PC-3 (cell line): ENCODE measurements around the gene AICDA. TPM values are rescaled to one million over a fixed set of nuclear protein-coding genes. Genes with fewer than 3 reads are reported as not detected.

Experiments
- ATAC-seq: fragments of 200-7000 bp; cut with Tn5 transposase; 2 replicates; pipeline ENCODE4 v1.9.1; 2020; ENCODE audit warnings: mild to moderate bottlenecking, moderate library complexity
- BruUV-seq: library from RNA; stranded (reverse); fragments of 400-500 nt; replicated peaks from 2 replicates; lab custom pipeline; 2021; lab: Mats Ljungman, UMichigan
- CTCF ChIA-PET: fragments of 300-600 bp; sonication (Branson Sonifier 250); formaldehyde crosslinking; loops from one replicate; lab custom pipeline; 2022; ENCODE audit warnings: antibody characterized with exemption; lab: Charles Lee
- POLR2A ChIA-PET: fragments of 300-600 bp; sonication (Branson Sonifier 250); formaldehyde crosslinking; loops from one replicate; lab custom pipeline; 2022; ENCODE audit warnings: antibody characterized with exemption; ENCODE audit not compliant: unreplicated experiment; lab: Charles Lee
- DNase-seq: peaks from one replicate; pipeline ENCODE4 v3.0.0-alpha.2; 2015
- H2AFZ ChIP-seq: fragments of 300-600 bp; sonication (generic); 2 replicates; pipeline ENCODE4 v1.6.0; 2016; ENCODE audit warnings: antibody characterized with exemption, low read length
- H3F3A ChIP-seq: fragments of 300-600 bp; sonication (generic); one replicate; pipeline ENCODE4 v1.6.0; 2017; ENCODE audit warnings: antibody characterized with exemption, low read length, control low read depth, mild to moderate bottlenecking; ENCODE audit not compliant: unreplicated experiment
- H3K27ac ChIP-seq: fragments of 300-600 bp; sonication (generic); 2 replicates; pipeline ENCODE4 v1.5.1; 2016; ENCODE audit warnings: mild to moderate bottlenecking, low read length
- H3K27me3 ChIP-seq: fragments of 300-600 bp; sonication (generic); 2 replicates; pipeline ENCODE4 v1.6.1; 2016; ENCODE audit warnings: low read length, mixed read lengths
- H3K36me3 ChIP-seq: fragments of 300-600 bp; sonication (generic); 2 replicates; pipeline ENCODE4 v1.6.1; 2016; ENCODE audit warnings: low read depth, mixed run types, low read length, mixed read lengths
- H3K4me1 ChIP-seq: fragments of 300-600 bp; sonication (generic); 2 replicates; pipeline ENCODE4 v1.5.1; 2016; ENCODE audit warnings: low read length; ENCODE audit not compliant: insufficient read depth
- H3K4me2 ChIP-seq: fragments of 300-600 bp; sonication (generic); 2 replicates; pipeline ENCODE4 v1.6.0; 2016; ENCODE audit warnings: low read length
- H3K4me3 ChIP-seq: fragments of 300-600 bp; sonication (generic); 2 replicates; pipeline ENCODE4 v1.5.1; 2016; ENCODE audit warnings: mild to moderate bottlenecking, low read length, mixed read lengths
- H3K79me2 ChIP-seq: fragments of 300-600 bp; sonication (generic); 2 replicates; pipeline ENCODE4 v1.6.1; 2017; ENCODE audit warnings: low read length, mixed read lengths
- H3K9ac ChIP-seq: fragments of 300-600 bp; sonication (generic); 2 replicates; pipeline ENCODE4 v1.6.0; 2016; ENCODE audit warnings: mild to moderate bottlenecking, low read length
- H3K9me2 ChIP-seq: fragments of 300-600 bp; sonication (generic); replicated peaks from 2 replicates; pipeline ENCODE4 v1.6.1; 2016; ENCODE audit warnings: mixed run types, low read length, mixed read lengths
- H3K9me3 ChIP-seq: fragments of 300-600 bp; sonication (generic); 2 replicates; pipeline ENCODE4 v1.6.1; 2016; ENCODE audit warnings: low read length, mixed read lengths
- H4K20me1 ChIP-seq: fragments of 300-600 bp; sonication (generic); 2 replicates; pipeline ENCODE4 v1.6.1; 2016; ENCODE audit warnings: low read length, mixed read lengths
- CTCF ChIP-seq: fragments of 300-600 bp; sonication (generic); conservative IDR thresholded peaks from 2 replicates; pipeline ENCODE4 v1.5.1; 2017; ENCODE audit warnings: antibody characterized with exemption, low read depth, mild to moderate bottlenecking, low read length
- EZH2 ChIP-seq: fragments of 300-600 bp; sonication (generic); IDR thresholded peaks from one replicate; pipeline ENCODE4 v1.6.1; 2017; ENCODE audit warnings: antibody characterized with exemption, mild to moderate bottlenecking, low read length; ENCODE audit not compliant: unreplicated experiment
- EZH2phosphoT487 ChIP-seq: fragments of 300-600 bp; sonication (generic); IDR thresholded peaks from 2 replicates; pipeline ENCODE4 v1.6.1; 2018; ENCODE audit warnings: mild to moderate bottlenecking, antibody characterized with exemption, low read length, borderline replicate concordance
- intact Hi-C: fragments of 100-400 bp; cut with micrococcal nuclease; formaldehyde crosslinking; loops from 2 replicates; pipeline ENCODE4 v1.9.0; 2023
- total RNA-seq: library from RNA; depleted of rRNA; stranded (reverse); fragments of >200 nt; gene quantifications from 2 replicates; pipeline ENCODE4 v1.2.3, GENCODE V29; 2014

The AICDA gene
- total RNA-seq, 1 experiment from 2014 or later, result not detected

DNA sequence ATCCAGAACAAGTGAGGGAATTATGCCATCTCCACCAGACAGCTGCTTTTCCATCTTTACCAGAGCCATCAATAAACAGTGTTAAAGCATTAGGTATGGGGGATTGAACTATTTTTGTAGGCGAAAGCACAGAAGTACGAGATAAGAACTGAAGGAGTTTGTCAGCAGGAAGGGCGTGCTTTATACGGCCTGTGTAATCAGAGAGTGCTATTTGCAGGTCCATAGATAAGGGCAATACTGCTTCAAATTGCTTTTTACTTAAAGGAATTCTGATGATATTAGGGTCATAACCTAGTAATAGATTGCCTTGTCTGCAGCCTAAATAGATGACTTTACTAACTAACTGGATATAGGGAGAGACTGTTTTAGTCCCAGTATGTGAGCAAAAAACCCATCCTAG, 51.6 kb downstream of the AICDA start:
- no peak for ATAC-seq
- H3K27me3 ChIP-seq, result peaks cover 9% of the 10 kb centered on the region; the same call in 1 of the 2 replicates
- H3K4me3 ChIP-seq, result no peak overlapping the region
- H3K4me1 ChIP-seq, result no peaks in the 10 kb centered on the region
- no TSS peak for BruUV-seq
- H3F3A ChIP-seq, result no peaks in the 10 kb centered on the region
- no peaks in the 10 kb centered on the region for H3K9me2 ChIP-seq
- no peak overlapping the region for H3K27ac ChIP-seq
- H3K9me3 ChIP-seq, result no peaks in the 10 kb centered on the region
- H3K79me2 ChIP-seq, result no peaks in the 10 kb centered on the region
- no peak overlapping the region for H3K4me2 ChIP-seq
- H4K20me1 ChIP-seq, result no peaks in the 10 kb centered on the region
- CTCF ChIA-PET, result no interaction called here
- intact Hi-C loops, result no loop called here
- no peak for DNase-seq
- TF ChIP-seq EZH2 (no peak), CTCF (no peak), EZH2phosphoT487 (no peak)
- no peaks in the 10 kb centered on the region for H3K36me3 ChIP-seq
- H3K9ac ChIP-seq, result no peak overlapping the region
- POLR2A ChIA-PET, result no interaction called here
- no peak overlapping the region for H2AFZ ChIP-seq

DNA sequence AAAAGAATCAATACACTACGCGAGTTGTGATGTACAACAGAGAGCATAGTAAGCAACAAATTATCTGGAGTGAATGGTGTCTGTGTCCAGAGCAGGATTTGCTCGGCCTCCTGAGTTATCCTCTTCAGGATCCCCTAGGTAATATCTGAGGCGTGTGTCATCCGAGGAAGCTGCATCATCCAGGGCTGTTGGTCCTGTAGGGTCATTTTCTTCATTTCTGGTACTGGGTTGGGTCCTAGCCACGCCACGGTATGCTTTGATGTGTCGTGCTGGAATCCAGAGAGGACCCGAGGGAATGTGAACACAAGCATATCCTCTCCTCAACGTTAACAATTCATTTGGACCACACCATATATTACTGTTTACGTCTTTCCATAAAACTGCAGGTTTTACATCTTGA, 53.0 kb downstream of the AICDA start:
- Histone ChIP-seq H3K27me3 (peaks cover 9% of the 10 kb centered on the region; the same call in 1 of the 2 replicates), H3K79me2 (no peaks in the 10 kb centered on the region), H3K9me2 (no peaks in the 10 kb centered on the region), H3K27ac (no peak overlapping the region), H3K4me2 (no peak overlapping the region), H4K20me1 (no peaks in the 10 kb centered on the region), H3K9ac (no peak overlapping the region), H3F3A (no peaks in the 10 kb centered on the region), H2AFZ (no peak overlapping the region), H3K4me1 (no peaks in the 10 kb centered on the region), H3K9me3 (no peaks in the 10 kb centered on the region), H3K4me3 (no peak overlapping the region), H3K36me3 (no peaks in the 10 kb centered on the region)
- DNase-seq (no peak), ATAC-seq (no peak)
- POLR2A ChIA-PET, result no interaction called here
- TF ChIP-seq EZH2phosphoT487, result no peak
- intact Hi-C loops, result no loop called here
- CTCF ChIA-PET, result no interaction called here
- BruUV-seq, result no TSS peak

- intact Hi-C loops, result no loop called here
- H2AFZ ChIP-seq, result no peak overlapping the region
- no peak overlapping the region for H3K4me3 ChIP-seq
- no peak overlapping the region for H3K27ac ChIP-seq
- POLR2A ChIA-PET, result no interaction called here
- H3K36me3 ChIP-seq, result no peaks in the 10 kb centered on the region
- peaks cover 8% of the 10 kb centered on the region; the same call in 1 of the 2 replicates for H3K27me3 ChIP-seq
- no peaks in the 10 kb centered on the region for H3K4me1 ChIP-seq
- CTCF ChIA-PET, result interaction anchor here (0.6 kb wide), 1 partner anchor 13 kb away, joined by 3 read pairs; no protein-coding TSS in a partner anchor
- TF ChIP-seq CTCF (no peak), EZH2phosphoT487 (no peak), EZH2 (no peak)
- H4K20me1 ChIP-seq, result no peaks in the 10 kb centered on the region
- BruUV-seq, result no TSS peak
- H3K4me2 ChIP-seq, result no peak overlapping the region
- no peaks in the 10 kb centered on the region for H3K9me3 ChIP-seq
- DNase-seq, result no peak
- ATAC-seq, result no peak
- no peaks in the 10 kb centered on the region for H3F3A ChIP-seq
- H3K9me2 ChIP-seq, result no peaks in the 10 kb centered on the region
- H3K79me2 ChIP-seq, result no peaks in the 10 kb centered on the region
- H3K9ac ChIP-seq, result no peak overlapping the region
Measured at GRCh38 chr12:8556531-8557097, 56.0 kb downstream of the AICDA start.
